Measurements from ENCODE around the gene ARPP19.
"Not testable (repeated sequence)": the region's sequence is repeated elsewhere in the genome, so short reads cannot be mapped to it uniquely, and the experiment has no call there.

Gene ARPP19

GRCh38 chr15:52576692-52577091 lies 7.9 kb upstream of the ARPP19 start:
- H3K4me3 ChIP-seq (ENCODE audit: control insufficient read depth, low read depth, low read length): no peak overlapping the region
- no peak for DNase-seq (ENCODE audit: low read depth)
- no peak for TF ChIP-seq CTCF (conservative IDR thresholded peaks at IDR 0.05; ENCODE audit: control insufficient read depth, insufficient read depth, low read depth, low read length)

- not testable (repeated sequence) for H3K4me3 ChIP-seq (ENCODE audit: control insufficient read depth, low read depth, low read length); DNase-seq (ENCODE audit: low read depth)
Observed at GRCh38 chr15:52575573-52575972, 6.7 kb upstream of the ARPP19 start.

GRCh38 chr15:52575072-52575471 lies 6.2 kb upstream of the ARPP19 start:
- no peak for TF ChIP-seq CTCF (conservative IDR thresholded peaks at IDR 0.05; ENCODE audit: control insufficient read depth, insufficient read depth, low read depth, low read length)
- H3K4me3 ChIP-seq (ENCODE audit: control insufficient read depth, low read depth, low read length): no peak overlapping the region
- DNase-seq (ENCODE audit: low read depth): no peak

GRCh38 chr15:52574623-52575022 lies 5.8 kb upstream of the ARPP19 start:
- H3K4me3 ChIP-seq (ENCODE audit: control insufficient read depth, low read depth, low read length); DNase-seq (ENCODE audit: low read depth): not testable (repeated sequence)

- TF ChIP-seq CTCF (conservative IDR thresholded peaks at IDR 0.05; ENCODE audit: control insufficient read depth, insufficient read depth, low read depth, low read length): no peak
- H3K4me3 ChIP-seq (ENCODE audit: control insufficient read depth, low read depth, low read length): peak overlapping the region; percentile 93
- DNase-seq (ENCODE audit: low read depth): peak; percentile 35
Observed at GRCh38 chr15:52567871-52568600, 794 bp downstream of the ARPP19 start.

- DNase-seq (ENCODE audit: low read depth): no peak
- peak overlapping the region; percentile 93 for H3K4me3 ChIP-seq (ENCODE audit: control insufficient read depth, low read depth, low read length)
- TF ChIP-seq CTCF (conservative IDR thresholded peaks at IDR 0.05; ENCODE audit: control insufficient read depth, insufficient read depth, low read depth, low read length): no peak
Observed at GRCh38 chr15:52566889-52567288, 1.9 kb downstream of the ARPP19 start.

- peak; percentile 15 for DNase-seq (ENCODE audit: low read depth)
- not testable (repeated sequence) for H3K4me3 ChIP-seq (ENCODE audit: control insufficient read depth, low read depth, low read length)
Observed at GRCh38 chr15:52565417-52566358, 3.1 kb downstream of the ARPP19 start.

GRCh38 chr15:52563501-52564060 lies 5.2 kb downstream of the ARPP19 start:
- no peak for DNase-seq (ENCODE audit: low read depth)
- no peak for TF ChIP-seq CTCF (conservative IDR thresholded peaks at IDR 0.05; ENCODE audit: control insufficient read depth, insufficient read depth, low read depth, low read length)
- no peak overlapping the region for H3K4me3 ChIP-seq (ENCODE audit: control insufficient read depth, low read depth, low read length)
